ENCODE data around the gene FAM193B. TPM values are rescaled to one million over a fixed set of nuclear protein-coding genes. Genes with fewer than 3 reads are reported as not detected.

FAM193B gene
- total RNA-seq, 4 donors from 2014 or later: 77.1 to 205 (median 177) TPM

DNA sequence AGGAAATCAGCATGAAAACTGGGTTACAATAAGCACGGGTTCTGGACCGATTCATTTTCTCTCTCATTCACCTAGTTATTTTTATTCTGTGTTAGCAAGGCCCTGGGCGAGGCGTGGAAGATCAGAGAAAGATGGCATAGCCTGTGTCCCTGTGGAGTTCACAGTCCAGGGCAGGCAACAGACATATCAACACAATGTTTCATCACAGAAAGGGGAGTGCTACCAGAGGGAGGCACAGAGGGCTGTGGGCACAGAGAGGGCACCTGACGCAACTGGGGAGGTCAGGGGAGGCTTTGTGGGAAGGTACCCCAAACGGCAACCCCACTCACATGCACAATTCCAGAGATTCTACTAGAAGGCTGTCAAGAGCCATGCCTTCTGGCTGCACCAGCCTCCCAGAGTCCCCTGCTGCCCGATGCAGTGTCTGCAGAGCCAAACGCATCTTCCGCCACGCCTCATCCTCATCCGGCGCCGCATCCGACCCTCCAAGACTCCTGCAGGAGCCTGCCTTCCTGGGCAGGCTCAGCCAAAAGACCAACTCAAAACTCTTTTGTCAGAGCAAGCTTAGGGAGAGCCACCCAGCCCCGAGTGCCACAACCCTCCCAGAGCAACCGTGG lies 1.4 kb downstream of the FAM193B start:
- Histone ChIP-seq H3K9me3 (no peaks in the 10 kb centered on the region), H3K27me3 (no peaks in the 10 kb centered on the region), H3K36me3 (peaks cover 0 to 12% (median 0%) of the 10 kb centered on the region in 3 donors), H3K27ac (peak overlapping the region in 1 of 4 donors; percentile 79), H3K4me3 (peak overlapping the region; percentile 70 to 99 (median 97)), H3K4me1 (peaks cover 0 to 34% (median 8%) of the 10 kb centered on the region in 4 donors)
- TF ChIP-seq, protein P1, sequence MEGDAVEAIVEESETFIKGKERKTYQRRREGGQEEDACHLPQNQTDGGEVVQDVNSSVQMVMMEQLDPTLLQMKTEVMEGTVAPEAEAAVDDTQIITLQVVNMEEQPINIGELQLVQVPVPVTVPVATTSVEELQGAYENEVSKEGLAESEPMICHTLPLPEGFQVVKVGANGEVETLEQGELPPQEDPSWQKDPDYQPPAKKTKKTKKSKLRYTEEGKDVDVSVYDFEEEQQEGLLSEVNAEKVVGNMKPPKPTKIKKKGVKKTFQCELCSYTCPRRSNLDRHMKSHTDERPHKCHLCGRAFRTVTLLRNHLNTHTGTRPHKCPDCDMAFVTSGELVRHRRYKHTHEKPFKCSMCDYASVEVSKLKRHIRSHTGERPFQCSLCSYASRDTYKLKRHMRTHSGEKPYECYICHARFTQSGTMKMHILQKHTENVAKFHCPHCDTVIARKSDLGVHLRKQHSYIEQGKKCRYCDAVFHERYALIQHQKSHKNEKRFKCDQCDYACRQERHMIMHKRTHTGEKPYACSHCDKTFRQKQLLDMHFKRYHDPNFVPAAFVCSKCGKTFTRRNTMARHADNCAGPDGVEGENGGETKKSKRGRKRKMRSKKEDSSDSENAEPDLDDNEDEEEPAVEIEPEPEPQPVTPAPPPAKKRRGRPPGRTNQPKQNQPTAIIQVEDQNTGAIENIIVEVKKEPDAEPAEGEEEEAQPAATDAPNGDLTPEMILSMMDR (IDR thresholded peaks at IDR 0.05): no peak
- TF ChIP-seq POLR2A (IDR thresholded peaks at IDR 0.05): no peak
- no peak for DNase-seq

- H3K4me1 ChIP-seq: peaks cover 0 to 37% (median 8%) of the 10 kb centered on the region in 4 donors
- H3K27ac ChIP-seq: no peak overlapping the region
- no peaks in the 10 kb centered on the region for H3K9me3 ChIP-seq
- no peak for DNase-seq
- H3K4me3 ChIP-seq: no peak overlapping the region
- no peaks in the 10 kb centered on the region for H3K27me3 ChIP-seq
- peaks cover 0 to 12% (median 0%) of the 10 kb centered on the region in 3 donors for H3K36me3 ChIP-seq
- TF ChIP-seq, protein P1 (IDR thresholded peaks at IDR 0.05): no peak
- no peak for TF ChIP-seq POLR2A (IDR thresholded peaks at IDR 0.05)
Observed at GRCh38 chr5:177550122-177550521, 4.2 kb downstream of the FAM193B start.

DNA sequence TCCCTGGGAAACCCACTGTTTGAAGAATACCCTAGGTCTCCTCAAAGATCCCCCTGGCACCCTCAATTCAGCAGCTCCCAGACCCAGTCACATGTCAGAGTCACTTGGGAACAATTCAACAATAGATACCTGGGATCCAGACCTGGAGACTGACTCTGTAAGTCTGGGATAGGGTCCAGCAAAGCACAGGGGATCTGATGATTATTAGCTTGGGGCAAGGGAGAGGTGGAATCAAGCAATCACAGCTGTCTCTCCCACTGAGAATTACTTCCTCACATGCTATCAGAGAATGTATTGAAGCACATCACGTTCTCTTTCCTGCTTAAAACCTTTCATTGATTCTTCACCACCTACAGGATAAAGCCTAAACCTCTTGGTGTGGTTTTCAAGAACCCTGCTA lies 5.9 kb downstream of the FAM193B start:
- Histone ChIP-seq H3K36me3 (peaks cover 0 to 12% (median 0%) of the 10 kb centered on the region in 3 donors), H3K27me3 (no peaks in the 10 kb centered on the region), H3K27ac (no peak overlapping the region), H3K4me3 (no peak overlapping the region), H3K4me1 (peaks cover 0 to 32% (median 4%) of the 10 kb centered on the region in 4 donors), H3K9me3 (no peaks in the 10 kb centered on the region)
- TF ChIP-seq POLR2A (IDR thresholded peaks at IDR 0.05): no peak
- TF ChIP-seq, protein P1 (IDR thresholded peaks at IDR 0.05): no peak
- no peak for DNase-seq

DNA sequence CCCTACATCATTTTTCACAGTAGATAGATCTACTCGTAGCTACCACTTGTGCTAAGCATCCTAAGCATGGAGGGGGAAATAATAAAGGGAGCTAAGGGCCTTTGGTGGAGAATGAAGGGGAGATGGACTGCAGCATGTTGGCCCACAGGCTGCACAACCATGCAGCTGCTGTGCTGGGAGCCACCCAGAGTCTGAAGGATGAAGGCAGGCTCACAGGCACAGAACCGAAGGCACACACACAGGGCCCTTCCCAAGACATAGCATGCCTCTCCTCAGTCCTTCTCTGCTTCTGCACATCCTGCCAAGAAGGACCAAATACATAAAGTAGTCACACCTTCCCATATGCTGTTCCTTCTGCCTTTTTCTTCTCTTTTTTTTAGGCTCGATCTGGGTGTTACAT lies 6.6 kb downstream of the FAM193B start:
- Histone ChIP-seq H3K9me3 (no peaks in the 10 kb centered on the region), H3K27ac (no peak overlapping the region), H3K36me3 (peaks cover 0 to 12% (median 0%) of the 10 kb centered on the region in 3 donors), H3K4me3 (no peak overlapping the region), H3K4me1 (peaks cover 0 to 24% (median under 1%) of the 10 kb centered on the region in 4 donors), H3K27me3 (no peaks in the 10 kb centered on the region)
- DNase-seq: no peak
- TF ChIP-seq POLR2A (IDR thresholded peaks at IDR 0.05): no peak
- TF ChIP-seq, protein P1 (IDR thresholded peaks at IDR 0.05): no peak

GRCh38 chr5:177546258-177546741 lies 8.1 kb downstream of the FAM193B start:
- Histone ChIP-seq H3K27me3 (no peaks in the 10 kb centered on the region), H3K9me3 (no peaks in the 10 kb centered on the region), H3K36me3 (peaks cover 0 to under 1% (median 0%) of the 10 kb centered on the region in 3 donors), H3K4me3 (no peak overlapping the region), H3K4me1 (peaks cover 0 to 18% (median 0%) of the 10 kb centered on the region in 4 donors), H3K27ac (peak overlapping the region; percentile 33 to 80 (median 68))
- DNase-seq: no peak
- TF ChIP-seq POLR2A (IDR thresholded peaks at IDR 0.05): no peak
- TF ChIP-seq, protein P1 (IDR thresholded peaks at IDR 0.05): no peak

Measured in Peyer's patch (tissue), 4 donors.